T-helper 2 cell treated with Interferon-gamma antibody and Interleukin-4, amounts not matched to agents 5 μg/mL and 100 μg/mL, for 36 hours (primary cell): Measurements from ENCODE around the gene SELENBP1.
A peak's percentile ranks its signal among the peaks of the same experiment; 100 is the strongest.
"Not testable (repeated sequence)": the region's sequence is repeated elsewhere in the genome, so short reads cannot be mapped to it uniquely, and the experiment has no call there.

Source experiments
- DNase-seq: peaks from one replicate; pipeline ENCODE4 v3.0.0; 2021; ENCODE audit warnings: low spot score
- H3K27ac Mint-ChIP-seq: one replicate; pipeline ENCODE4 v1.8.0; 2021; ENCODE audit warnings: mild to moderate bottlenecking, mixed read lengths
- H3K27me3 Mint-ChIP-seq: one replicate; pipeline ENCODE4 v1.8.0; 2021; ENCODE audit warnings: low read depth, mixed read lengths
- H3K36me3 Mint-ChIP-seq: one replicate; pipeline ENCODE4 v1.8.0; 2021; ENCODE audit warnings: low read depth, mixed read lengths
- H3K4me1 Mint-ChIP-seq: one replicate; pipeline ENCODE4 v1.8.0; 2021; ENCODE audit warnings: low read depth, mixed read lengths
- H3K4me3 Mint-ChIP-seq: one replicate; pipeline ENCODE4 v1.8.0; 2022; ENCODE audit warnings: mild to moderate bottlenecking, moderate library complexity, mixed read lengths
- H3K9me3 Mint-ChIP-seq: one replicate; pipeline ENCODE4 v1.8.0; 2021; ENCODE audit warnings: mixed read lengths

Gene SELENBP1

DNA sequence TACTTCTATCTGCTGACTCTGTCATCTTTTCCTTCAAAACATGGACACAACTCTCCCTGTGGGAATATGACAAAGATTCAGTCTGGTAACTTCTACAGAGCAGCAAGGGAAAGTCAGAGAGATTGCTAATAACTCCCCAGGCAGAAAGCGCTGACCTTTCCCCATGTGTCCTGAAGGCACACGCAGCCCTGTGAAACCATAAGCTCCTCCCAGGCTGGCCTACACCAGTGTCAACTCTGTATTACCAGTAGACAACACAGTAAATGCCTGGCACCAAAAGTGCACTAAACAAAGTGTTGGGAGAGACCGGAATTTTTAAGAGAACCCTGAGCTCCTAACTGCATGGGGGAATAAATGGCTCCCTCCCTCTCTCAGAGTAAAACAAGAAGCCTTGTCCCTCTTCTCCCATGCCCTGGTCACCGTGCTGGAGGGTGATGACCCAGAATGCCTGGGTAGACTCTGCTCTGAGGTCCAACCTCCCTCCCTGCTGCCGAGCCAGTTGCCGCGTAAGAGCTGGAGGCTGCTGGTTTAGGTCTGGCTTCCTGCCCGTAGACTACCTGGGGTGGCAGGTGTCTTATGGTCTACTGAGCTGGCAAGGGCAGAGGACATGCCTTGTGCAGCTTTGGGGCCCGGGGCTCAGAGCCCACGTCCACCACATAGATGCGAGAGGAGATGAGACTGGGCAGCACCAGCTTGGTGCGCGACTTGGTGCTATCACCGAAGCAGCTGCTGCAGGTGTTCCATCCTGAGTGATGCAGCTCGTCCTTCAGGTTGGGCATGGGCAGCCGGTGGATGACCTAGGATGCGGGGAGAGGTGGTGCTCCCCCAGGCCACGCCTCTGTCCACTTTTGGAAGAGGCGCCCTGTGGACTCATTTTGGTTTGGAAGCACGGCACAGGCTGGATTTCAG, 3.9 kb downstream of the SELENBP1 start:
- no peak for DNase-seq
- Mint-ChIP-seq H3K36me3 (no peaks in the 10 kb centered on the region), H3K27me3 (no peaks in the 10 kb centered on the region), H3K4me3 (no peak overlapping the region), H3K27ac (no peak overlapping the region), H3K4me1 (no peaks in the 10 kb centered on the region), H3K9me3 (no peaks in the 10 kb centered on the region)

DNA sequence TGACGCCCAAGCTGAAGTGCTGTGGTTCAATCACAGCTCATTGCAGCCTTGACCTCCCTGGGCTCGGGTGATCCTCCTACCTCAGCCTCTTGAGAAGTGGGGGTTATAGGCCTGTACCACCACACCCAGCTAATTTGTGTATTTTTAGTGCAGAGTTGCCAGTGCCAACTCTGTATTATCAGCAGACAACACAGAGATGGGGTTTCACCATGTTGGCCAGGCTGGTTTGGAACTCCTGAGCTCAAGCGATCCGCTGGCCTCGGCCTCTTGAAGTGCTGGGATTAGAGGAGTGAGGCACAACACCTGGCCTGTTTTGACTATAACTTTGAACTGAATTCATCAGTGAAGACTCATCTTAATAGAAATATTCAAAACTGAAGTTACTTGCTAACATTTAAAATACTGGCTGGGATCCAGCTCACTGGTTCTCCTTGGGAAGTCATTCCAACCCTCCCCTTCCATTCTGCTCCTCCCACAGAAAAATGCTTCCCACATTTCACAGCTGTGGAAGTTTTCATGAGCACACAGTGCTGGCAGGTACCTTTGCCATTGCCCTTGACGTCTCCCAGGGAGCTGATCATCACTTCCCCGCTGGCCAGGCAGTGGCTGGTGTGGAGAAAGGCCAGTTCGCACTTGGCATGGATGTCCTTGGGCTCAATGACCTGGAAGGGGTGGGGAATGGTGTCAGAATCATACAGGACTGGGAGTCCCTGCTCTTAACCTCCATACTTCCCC, 4.7 kb downstream of the SELENBP1 start:
- H3K9me3 Mint-ChIP-seq: peaks cover 6% of the 10 kb centered on the region
- H3K27me3 Mint-ChIP-seq: no peaks in the 10 kb centered on the region
- H3K4me1 Mint-ChIP-seq: no peaks in the 10 kb centered on the region
- H3K27ac Mint-ChIP-seq: no peak overlapping the region
- H3K36me3 Mint-ChIP-seq: no peaks in the 10 kb centered on the region
- H3K4me3 Mint-ChIP-seq: no peak overlapping the region
- no peak for DNase-seq

DNA sequence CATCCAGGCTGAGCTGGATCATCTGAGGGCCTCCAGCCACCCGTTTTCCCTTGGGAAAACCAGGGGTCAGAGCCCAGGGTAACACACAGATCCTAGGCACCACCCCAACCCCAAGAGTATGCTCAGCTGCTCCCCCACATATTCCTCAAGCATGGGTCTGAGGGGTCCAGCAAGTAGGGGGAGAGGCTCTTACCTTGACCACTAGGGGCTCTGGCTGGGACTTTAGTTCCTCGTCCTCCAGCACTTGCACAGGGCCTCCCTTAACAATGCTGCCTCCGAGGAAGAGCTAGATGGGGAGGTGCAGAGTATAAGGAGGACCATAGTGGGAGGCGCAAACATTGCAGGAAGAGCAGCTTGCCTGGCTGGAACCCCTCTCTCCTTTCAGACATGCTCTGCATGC, 7.5 kb downstream of the SELENBP1 start:
- Mint-ChIP-seq H3K9me3 (peaks cover 18% of the 10 kb centered on the region), H3K4me3 (no peak overlapping the region), H3K4me1 (no peaks in the 10 kb centered on the region), H3K27ac (no peak overlapping the region), H3K36me3 (peaks cover 2% of the 10 kb centered on the region), H3K27me3 (no peaks in the 10 kb centered on the region)
- no peak for DNase-seq

DNA sequence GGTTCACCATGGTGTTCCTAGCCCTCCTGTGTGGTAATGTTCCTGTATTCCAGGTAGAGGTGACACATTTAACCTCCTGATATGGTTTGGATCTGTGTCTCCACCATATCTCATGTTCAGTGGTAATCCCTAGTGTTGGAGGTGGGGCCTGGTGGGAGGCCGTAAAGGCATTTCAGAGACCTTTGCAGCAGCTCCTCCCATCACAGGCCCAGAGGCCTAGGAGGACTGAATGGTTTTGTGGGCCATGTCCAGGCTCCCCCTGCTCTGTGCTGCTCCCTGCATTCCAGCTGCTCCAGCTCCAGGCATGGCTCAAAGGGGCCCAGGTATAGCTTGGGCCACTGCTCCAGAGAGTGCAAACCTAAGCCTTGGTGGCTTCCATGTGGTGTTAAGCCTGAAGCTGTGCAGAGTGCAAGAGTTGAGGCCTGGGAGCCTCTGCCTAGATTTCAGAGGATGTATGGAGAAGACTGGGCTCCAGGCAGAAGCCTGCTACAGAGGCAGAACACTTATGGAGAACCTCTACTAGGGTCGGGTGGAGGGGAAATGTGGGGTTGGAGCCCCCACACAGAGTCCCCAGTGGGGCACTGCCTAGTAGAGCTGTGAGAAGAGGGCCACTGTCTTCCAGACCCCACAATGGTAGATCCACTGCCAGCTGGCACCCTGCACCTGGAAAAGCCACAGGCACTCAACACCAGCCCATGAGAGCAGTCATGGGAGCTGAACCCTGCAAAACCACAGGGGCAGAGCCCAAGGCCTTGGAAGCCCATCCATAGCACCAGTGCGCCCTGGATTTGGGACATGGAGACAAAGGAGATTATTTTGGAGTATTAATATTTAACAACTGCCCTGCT, 10.0 kb downstream of the SELENBP1 start:
- Mint-ChIP-seq H3K27me3 (no peaks in the 10 kb centered on the region), H3K4me1 (no peaks in the 10 kb centered on the region)

DNA sequence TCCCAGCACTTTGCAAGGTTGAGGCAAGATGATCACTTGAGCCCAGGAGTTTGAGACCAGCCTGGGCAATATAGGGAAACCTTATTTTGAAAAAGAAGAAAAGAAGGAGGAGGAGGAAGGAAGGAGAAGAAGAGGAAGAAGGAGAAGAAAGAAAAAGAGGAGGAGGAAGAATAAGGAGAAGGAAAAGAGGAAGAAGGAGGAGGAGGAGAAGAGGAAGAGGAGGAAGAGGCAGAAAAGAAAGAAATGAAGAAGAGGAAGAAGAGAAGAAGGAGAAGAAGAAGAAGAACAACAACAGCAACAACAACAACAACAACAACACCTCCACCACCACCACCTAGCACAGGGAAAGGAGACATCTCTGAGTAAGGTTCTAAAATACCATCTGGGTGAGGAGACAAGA, 10.6 kb downstream of the SELENBP1 start:
- Mint-ChIP-seq H3K27me3 (no peaks in the 10 kb centered on the region), H3K4me1 (no peaks in the 10 kb centered on the region), H3K27ac (no peak overlapping the region), H3K9me3 (peaks cover 18% of the 10 kb centered on the region), H3K36me3 (peaks cover 2% of the 10 kb centered on the region), H3K4me3 (no peak overlapping the region)
- no peak for DNase-seq

More for the DNA sequence above, 10.0 kb downstream of the SELENBP1 start:
- Mint-ChIP-seq H3K4me3 (no peak overlapping the region), H3K9me3 (peaks cover 18% of the 10 kb centered on the region), H3K27ac (no peak overlapping the region), H3K36me3 (peaks cover 2% of the 10 kb centered on the region)
- no peak for DNase-seq

DNA sequence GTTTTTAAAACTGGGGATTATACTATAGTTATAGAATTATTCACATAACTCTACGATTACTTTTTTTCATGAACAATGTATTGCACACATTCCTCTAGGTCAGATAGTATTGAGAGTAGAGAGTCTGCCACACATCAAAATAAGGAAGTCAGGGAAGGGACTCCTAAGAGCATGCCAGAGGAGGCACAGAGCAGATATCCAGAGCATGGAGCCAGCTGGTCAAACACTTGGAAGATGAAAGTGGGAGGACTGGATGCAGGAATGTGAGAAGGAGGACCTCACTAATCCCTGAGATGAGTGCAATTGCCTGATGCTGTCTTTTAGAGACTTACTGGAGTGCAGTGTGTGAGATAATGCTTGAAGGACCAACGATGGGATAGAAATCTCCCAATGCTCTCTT, 15.8 kb downstream of the SELENBP1 start:
- H3K4me1 Mint-ChIP-seq: no peaks in the 10 kb centered on the region
- DNase-seq: no peak
- H3K9me3 Mint-ChIP-seq: peaks cover 10% of the 10 kb centered on the region
- peaks cover 3% of the 10 kb centered on the region for H3K27me3 Mint-ChIP-seq
- H3K27ac Mint-ChIP-seq: no peak overlapping the region
- no peak overlapping the region for H3K4me3 Mint-ChIP-seq
- H3K36me3 Mint-ChIP-seq: peaks cover 4% of the 10 kb centered on the region

DNA sequence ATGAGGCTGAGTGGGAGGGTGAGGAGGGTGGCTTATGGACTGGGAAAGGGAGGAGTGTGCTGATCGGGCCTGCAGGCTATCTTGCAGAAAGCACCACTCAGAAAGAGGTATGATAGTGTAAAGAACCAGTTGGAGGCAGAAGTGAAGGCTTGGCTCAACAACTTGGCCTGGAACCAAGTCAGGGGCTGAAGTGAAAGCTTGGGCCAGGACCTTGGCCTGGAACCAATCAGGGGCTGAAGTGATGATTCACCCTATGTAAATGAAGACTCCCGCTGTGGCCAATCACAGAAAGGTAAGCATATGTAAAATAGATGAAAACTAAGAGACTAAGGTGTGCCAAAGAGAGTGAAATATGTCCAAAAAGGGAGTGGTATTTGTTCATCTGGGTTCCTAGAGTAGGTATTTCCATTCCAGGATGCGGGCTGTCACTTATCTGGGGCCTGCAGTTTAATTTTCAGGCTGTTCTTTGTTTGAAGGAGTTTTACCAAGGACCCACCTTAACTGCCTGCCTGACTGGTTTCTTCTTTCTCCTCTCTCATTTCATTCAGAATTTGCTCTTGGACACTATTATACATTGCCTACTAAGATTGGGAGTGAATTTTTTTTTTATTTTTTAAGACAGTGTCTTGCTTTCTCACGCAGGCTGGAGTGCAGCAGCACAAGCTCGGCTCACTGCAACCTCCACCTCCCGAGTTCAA, 20.3 kb downstream of the SELENBP1 start:
- Mint-ChIP-seq H3K27ac (no peak overlapping the region), H3K36me3 (peaks cover 4% of the 10 kb centered on the region), H3K9me3 (peaks cover 14% of the 10 kb centered on the region), H3K4me3 (no peak overlapping the region), H3K27me3 (peaks cover 3% of the 10 kb centered on the region), H3K4me1 (peaks cover 9% of the 10 kb centered on the region)
- no peak for DNase-seq

DNA sequence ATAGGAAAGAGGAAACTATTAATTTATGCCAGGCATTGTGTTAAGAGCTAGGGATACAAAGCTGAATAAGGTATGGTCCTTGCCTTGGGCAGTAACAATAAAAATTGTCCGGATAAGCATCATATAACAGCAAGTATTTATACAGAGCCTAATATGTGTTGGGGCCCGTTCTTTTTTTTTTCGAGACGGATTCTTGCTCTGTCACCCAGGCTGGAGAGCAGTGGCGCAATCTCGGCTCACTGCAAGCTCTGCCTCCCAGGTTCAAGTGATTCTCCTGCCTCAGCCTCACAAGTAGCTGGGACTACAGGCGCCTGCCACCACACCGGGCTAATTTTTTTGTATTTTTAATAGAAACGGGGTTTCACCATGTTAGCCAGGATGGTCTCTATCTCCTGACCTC, 22.2 kb downstream of the SELENBP1 start:
- peaks cover 18% of the 10 kb centered on the region for H3K4me1 Mint-ChIP-seq
- not testable (repeated sequence) for DNase-seq, H3K27ac Mint-ChIP-seq, H3K4me3 Mint-ChIP-seq, H3K27me3 Mint-ChIP-seq
- H3K36me3 Mint-ChIP-seq: peaks cover 16% of the 10 kb centered on the region
- peaks cover 14% of the 10 kb centered on the region for H3K9me3 Mint-ChIP-seq

DNA sequence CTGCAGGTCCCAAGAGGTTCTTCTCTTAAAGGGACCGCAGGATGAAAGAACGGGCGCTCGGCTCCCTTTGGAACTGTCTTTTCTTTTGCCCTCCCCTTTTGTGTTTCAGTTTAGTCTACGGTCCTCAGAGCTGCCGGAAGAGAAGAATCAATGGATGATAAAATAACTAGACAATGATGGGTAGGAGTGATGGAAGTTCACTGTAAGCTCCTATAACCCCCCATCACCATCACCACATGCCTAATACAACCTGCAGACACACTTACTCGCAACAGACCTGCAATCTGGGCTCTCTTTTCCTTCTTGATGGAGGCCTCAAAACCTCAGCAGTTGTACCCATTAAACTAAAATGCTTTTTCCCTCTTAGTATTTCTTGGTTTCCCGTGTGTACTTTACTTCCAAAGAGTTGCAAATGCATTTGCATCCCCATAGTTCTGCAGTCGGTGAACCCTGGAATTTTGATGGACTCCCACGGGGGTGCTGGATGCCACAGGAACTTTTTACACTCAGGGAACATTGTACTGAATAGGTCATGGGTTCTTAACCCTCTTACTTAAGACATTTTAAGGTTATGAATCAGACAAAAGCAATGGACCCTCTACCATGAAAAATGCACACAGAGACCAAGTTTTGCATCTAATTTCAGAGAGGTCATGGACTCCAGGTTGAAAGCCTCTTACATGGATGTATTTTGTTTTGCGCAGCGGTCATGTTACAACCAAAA, 24.8 kb downstream of the SELENBP1 start:
- Mint-ChIP-seq H3K27me3 (no peaks in the 10 kb centered on the region), H3K36me3 (peaks cover 33% of the 10 kb centered on the region), H3K9me3 (peaks cover 14% of the 10 kb centered on the region), H3K27ac (peak overlapping the region; percentile 98), H3K4me3 (peak overlapping the region; percentile 93), H3K4me1 (peaks cover 24% of the 10 kb centered on the region)
- DNase-seq: no peak

DNA sequence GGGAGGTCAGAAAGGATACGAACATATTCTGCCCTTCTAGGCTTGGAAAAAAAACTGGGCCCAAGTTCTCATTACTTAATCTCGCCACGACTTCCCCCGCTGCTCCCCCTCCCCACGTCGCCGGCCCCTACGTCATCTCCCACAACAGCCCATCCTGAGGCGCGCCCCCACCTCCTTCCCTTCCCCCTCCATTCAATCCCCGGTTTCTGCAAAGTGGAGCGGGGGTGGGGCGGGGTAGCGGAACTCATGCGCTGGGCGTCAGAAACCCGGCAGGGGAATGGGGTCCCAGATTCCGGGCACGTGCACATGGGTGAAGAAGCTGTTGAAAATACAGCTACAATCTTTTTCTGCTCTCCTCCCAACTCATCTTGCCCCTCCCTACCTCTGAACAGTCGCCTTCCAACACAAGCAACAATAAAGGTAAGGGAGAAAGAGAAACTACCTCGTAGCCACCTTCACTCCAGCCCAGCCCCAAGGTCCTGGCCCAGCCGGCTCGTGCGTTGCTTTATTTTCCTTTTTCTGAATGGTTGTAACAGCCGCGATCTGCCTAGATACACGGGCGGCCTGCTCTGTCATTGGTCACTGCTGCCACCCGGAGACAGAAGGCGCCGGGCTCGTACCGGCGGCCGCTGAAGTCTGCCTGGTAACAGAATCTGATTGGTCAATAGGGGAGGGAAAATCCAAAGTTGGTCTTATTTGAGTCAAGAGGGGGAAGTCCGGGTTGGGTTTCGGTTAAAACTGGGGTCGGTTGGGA, 25.6 kb downstream of the SELENBP1 start, which contains the start of gene RFX5:
Gene RFX5, minus strand, starts transcription at position 484 of the 754 bp plus-strand sequence. CDS start 932 bp downstream, outside the sequence.
- Mint-ChIP-seq H3K4me1 (peaks cover 24% of the 10 kb centered on the region), H3K36me3 (peaks cover 35% of the 10 kb centered on the region), H3K27me3 (no peaks in the 10 kb centered on the region), H3K27ac (peak within 1 kb of the TSS; percentile 98), H3K4me3 (peak within 1 kb of the TSS; percentile 93), H3K9me3 (peaks cover 8% of the 10 kb centered on the region)
- peak; percentile 95 for DNase-seq

DNA sequence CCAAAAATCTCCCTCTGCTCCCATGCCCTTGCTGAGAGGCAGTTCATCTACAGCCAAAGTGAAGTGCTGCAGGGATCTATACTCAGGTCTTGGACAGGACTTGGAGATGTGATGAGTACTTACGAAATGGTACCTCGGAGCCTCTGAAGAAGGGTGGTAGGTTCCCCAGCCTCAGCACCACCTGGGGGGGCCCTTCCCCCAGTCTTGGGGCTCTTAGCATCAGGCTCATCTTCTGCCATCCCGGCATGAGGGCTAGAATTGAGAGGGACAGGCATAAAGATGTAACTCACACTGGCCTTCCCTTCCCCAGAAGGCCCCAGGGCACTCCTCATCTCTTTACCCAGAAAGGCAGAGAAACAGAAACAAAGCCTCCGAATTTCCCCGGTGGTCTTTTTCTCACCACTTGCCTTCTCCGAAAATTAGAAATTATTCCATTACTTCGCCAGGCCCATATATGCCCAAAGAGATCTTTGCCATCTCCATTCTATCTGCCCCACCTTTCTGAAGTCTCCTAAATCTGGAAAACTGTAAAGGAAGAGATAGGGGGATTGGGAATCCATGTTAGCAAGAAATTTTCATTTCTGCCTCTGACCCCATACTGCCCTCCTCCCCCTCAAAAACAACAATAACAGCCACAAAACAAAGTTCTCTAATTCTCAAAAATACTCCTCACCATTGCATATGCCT, 26.3 kb downstream of the SELENBP1 start:
- H3K27ac Mint-ChIP-seq: peak overlapping the region; percentile 98
- H3K36me3 Mint-ChIP-seq: peaks cover 38% of the 10 kb centered on the region
- H3K4me1 Mint-ChIP-seq: peaks cover 24% of the 10 kb centered on the region
- peak overlapping the region; percentile 93 for H3K4me3 Mint-ChIP-seq
- no peaks in the 10 kb centered on the region for H3K27me3 Mint-ChIP-seq
- no peak for DNase-seq
- peaks cover 5% of the 10 kb centered on the region for H3K9me3 Mint-ChIP-seq

DNA sequence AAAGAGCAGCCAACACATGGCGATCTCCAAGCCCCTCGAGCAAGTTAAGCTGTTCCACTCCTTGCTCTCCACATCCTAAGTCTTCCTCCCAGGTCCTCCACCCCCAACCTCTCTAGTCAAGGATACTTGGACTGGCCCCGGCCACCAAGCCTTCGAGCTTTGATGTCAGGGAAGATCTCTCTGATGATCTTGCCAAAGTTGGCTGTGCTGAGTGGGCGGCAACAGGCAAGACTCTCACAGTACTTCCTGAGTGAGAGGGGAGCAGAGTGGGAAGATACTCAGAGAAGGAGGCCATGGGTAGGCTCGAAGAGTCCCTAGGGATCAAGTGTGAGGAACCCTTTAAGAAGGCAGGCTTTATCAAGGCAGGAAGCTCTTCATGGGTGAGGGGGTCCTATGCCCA, 28.2 kb downstream of the SELENBP1 start:
- no peak for DNase-seq
- Mint-ChIP-seq H3K4me1 (peaks cover 34% of the 10 kb centered on the region), H3K27me3 (no peaks in the 10 kb centered on the region), H3K9me3 (no peaks in the 10 kb centered on the region), H3K27ac (peak overlapping the region; percentile 5), H3K36me3 (peaks cover 40% of the 10 kb centered on the region), H3K4me3 (no peak overlapping the region)
